Stimulated activated CD4-positive, alpha-beta T cell treated with anti-CD3 and anti-CD28 coated beads, Interleukin-2, amount 100 ng/mL, for 24 hours (primary cell): ENCODE data around the gene PKP3.
"Not testable (repeated sequence)": the region's sequence is repeated elsewhere in the genome, so short reads cannot be mapped to it uniquely, and the experiment has no call there.

Experiments
- DNase-seq, 2 donors: peaks; one replicate each; pipeline ENCODE4 v3.0.0-alpha.2; 2020

Gene PKP3

DNA sequence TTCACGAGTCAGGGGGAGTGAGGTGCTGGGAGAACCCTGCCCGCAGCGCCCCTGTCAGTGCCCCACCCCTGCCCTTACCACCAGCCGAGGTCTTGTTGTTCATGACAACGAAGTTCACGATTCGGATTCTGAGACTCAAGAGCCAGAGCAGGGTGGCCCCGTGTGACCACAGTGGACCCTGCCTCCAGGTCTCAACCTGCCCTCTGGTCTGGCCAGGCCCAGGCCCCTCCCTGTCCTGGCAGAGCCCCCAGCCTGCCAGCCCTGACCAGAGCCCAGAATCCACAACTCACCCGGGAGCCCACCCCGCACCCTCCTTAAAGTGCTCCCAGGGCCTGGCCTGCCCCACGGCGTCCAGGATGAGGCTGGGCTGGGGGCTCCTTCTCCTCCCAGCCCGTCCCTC lies 37.9 kb downstream of the PKP3 start:
- no peak for DNase-seq

DNA sequence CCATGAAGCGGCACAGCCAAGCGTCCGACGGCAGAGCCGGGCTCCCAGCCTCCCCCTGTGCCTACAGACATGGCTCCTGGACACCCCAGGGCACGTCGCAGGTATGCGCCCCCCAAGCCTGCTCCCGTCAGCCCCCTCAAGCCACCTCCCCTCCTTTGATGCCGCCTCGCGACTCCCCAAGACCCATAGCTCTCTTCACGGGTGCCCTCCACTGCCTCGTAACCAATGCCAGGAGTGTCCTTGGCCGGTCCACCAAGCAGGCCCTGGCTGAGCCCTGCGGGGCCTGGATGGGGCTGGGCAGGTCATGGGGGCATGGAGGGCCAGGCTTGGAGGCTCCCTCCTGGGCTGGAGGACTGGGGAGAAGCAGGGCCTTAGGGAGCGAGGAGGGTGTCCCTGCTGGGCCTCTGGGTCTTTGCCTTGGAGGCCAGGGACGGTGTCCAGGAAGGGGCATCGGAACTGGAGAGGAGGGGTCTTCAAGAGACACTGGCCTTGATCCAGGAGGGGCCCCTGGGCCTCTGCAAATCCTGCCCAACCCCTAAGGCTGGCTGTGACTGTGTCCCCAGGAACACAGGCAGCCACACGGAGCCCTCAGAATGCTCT lies 38.6 kb downstream of the PKP3 start:
- DNase-seq, result no peak

DNA sequence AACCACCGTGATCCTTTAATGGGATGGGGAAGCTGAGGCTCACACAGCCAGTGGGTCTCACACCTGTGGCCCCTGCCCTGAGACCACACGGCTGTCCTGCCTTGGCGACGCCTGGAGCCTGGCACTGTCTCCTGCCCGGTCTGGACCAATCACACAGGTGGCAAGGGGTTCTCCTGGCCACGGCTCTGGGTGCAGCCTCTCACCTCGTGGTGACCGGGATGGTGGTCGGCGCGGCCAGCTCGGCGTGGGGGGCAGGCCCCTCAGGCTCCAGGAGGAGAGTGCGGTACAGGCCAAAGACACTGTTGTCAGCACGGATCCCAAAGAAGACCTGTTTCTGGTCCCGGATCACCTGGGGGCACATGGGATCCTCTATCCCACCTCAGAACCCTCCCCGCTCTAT lies 39.1 kb downstream of the PKP3 start:
- no peak for DNase-seq

DNA sequence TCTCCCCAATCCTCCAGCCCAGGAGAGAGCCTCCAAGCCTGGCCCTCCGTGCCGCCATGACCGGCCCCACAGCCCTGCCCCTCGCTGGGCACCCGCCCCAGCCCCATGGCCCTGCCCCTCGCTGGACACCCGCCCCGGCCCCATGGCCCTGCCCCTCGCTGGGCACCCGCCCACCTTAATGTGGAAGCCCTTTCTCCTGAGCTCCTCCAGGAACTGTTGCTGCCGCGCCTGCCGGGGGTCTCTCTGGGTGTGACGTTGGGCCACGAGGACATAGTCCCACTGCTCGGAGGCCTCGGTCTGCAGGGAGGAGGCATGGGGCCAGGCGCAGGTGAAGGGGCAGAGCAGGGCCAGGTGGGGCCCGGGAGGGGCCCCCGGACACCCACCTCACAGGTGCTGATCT lies 39.6 kb downstream of the PKP3 start:
- DNase-seq, result no peak

DNA sequence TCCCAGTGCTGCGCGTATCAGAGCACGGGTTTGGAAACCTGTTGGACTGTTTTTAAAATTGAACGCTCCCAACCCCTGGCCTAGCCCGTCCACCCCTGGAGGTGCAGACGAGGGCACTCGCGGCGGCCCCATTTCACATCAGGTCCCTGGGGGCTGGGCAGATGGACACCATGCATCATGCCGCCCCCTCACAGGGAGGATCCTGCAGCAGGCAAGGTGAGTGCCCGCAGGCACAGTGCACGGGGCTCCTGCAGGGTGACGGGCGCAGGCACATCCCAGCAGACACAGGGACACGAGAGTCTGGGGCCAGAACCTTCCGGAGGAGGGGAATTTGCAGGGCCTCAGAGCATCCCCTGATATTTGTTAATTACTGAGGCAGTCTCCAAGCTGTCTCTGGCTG lies 40.5 kb downstream of the PKP3 start:
- no peak for DNase-seq

DNA sequence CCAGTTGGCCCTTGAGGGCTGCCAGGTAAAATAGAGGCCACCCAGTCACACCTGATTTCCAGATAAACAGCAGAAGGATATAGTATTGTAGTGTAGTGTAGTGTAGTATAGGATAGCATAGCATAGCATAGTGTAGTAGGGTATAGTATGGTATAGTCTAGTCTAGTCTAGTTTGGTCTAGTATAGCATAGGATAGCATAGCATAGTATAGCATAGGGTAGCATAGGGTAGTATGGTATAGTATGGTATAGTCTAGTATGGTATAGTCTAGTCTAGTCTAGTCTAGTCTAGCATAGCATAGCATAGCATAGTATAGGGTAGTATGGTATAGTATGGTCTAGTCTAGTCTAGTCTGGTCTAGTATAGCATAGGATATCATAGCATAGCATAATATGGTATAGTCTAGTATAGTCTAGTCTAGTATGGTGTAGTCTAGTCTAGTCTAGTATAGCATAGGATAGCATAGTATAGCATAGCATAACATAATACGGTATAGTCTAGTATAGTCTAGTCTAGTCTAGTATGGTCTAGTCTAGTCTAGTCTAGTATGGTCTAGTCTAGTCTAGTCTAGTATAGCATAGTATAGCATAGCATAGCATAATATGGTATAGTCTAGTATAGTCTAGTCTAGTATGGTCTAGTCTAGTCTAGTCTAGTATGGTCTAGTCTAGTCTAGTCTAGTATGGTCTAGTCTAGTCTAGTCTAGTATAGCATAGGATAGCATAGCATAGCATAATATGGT lies 41.2 kb downstream of the PKP3 start:
- not testable (repeated sequence) for DNase-seq

DNA sequence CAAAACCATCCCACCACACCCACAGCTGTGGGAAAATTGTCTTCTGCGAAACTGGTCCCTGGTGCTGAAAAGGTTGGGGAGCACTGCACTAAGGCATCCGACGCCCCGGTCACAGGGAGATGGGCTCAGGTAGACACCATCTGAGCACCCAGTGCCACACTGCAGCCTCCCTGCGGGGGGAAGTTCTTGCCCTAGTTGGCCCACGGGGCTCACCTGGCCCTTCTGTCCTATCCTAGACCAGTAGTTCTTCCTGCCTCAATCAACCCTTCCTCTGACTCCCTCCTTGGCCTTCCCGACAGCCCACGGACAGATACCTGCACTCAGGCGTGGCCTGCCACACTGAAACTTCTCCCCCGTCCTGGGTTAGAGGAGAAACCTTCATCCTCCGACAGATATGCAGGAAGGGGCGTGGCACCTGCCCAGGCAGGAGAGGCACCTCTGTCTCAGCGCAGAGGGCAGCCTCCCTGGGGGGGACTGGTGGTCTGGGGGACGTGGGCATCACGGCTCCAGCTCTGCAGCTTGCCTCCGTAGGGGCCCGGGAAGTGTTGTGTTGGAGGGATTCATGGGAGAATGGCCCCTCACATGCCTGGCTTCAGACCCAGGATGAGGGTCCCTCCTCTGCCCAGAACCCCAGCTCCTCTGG lies 43.3 kb downstream of the PKP3 start:
- DNase-seq, result no peak

DNA sequence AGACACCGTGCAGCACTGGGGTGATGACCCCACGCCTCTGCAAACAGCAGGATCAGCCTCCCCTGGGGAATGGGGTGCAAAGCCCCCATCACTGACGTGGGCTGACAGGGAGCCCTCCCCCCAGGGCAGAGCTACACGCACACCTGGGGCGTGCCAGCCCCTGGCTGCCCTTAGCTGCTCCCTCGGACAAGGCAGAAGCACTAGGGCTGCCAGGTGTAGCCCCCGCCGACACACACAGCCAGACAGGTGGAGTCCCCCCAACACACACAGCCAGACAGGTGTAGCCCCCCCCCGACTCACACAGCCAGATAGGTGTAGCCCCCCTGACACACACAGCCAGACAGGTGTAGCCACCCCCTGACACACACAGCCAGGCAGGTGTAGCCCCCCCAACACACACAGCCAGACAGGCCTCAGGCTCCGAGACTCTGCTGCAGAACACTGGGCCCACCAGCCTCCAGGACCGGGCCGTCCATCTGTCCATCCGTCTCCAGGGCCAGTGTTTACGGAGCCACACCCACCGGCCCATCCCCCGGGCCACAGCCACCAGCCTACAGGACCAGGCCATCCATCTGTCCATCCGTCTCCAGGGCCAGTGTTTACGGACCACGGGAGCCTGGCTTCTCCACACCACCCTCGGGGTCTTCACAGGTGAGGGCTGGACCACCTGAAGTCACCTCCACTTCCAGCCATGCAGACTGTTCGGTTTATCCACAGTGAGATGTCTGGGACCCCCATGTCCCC lies 44.3 kb downstream of the PKP3 start:
- no peak for DNase-seq

DNA sequence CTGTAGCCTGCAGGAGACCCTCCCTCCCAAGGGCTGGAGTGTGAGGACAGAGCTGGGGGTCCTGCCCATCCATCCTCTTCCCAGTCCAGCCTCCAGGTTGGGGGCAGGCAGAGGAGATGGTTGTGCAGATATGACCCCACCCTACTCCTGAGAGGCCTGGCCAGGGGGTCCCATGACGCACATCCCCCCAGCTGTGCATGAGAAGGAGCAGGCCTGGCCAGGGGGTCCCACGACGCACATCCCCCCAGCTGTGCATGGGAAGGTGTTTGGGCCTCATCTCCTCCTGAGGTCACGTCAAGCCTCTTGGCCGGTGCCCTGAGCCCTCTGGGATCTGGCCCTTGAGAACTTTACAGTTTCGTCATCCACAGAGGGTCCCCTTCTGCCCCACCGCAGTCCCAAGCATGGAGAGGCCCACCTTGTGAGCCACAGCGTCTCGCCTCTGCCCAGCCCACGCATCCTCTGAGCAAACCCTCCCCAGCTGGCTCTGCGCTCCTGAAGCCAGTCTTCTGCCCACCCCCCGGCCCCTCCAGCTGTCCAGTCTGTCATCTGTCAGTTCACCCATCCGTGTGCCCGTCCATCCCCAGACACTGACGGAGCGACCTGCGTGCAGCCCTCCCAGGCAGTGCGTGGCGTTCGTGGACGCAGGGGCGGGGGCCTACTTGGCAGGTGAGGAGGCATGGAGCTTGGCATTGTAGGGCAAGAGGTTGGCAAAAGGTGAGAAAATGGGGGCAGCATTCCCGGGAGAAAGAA lies 45.5 kb downstream of the PKP3 start:
- DNase-seq, result no peak

DNA sequence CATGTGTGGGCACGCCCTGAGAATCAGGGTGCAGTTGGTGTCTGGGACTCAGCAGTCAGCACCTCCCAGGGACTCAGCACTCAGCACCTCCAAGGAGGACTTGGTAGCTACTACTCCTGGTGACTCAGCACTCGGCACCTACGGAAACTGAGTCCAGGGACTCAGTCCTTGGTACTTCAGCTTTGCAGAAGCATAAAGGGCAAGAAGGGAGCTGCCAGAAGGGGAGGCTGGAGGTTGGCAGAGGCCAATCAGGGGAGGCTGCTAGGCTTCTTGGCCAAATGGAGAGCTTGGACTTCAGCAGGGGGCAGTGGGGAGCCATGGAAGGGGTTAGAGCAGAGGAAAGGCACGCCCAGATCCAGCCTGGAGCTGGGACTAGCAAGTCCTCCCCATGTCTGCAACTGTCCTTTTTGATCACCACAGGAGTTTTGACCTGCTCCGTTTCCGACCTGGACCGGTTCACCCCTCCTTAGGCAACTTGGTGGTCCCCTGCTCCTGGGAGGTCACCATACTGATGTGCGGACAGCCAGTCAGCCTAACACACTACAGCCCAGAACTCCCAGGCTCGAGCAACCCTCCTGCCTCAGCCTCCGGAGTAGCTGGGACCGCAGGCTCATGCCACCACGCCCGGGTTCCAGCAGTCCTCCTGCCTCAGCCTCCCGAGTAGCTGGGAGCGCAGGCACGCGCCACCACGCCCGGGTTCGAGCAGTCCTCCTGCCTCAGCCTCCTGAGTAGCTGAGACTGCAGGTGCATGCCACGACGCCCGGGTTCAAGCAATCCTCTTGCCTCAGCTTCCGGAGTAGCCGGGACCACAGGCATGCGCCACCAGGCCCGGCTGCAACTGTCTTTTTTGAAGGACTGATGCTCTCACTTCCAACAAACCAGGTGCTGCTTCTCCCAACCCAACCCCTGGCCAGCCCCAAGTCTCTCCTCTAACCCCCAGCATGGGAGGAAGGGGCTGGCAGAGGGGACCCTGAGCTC lies 46.3 kb downstream of the PKP3 start:
- no peak for DNase-seq

DNA sequence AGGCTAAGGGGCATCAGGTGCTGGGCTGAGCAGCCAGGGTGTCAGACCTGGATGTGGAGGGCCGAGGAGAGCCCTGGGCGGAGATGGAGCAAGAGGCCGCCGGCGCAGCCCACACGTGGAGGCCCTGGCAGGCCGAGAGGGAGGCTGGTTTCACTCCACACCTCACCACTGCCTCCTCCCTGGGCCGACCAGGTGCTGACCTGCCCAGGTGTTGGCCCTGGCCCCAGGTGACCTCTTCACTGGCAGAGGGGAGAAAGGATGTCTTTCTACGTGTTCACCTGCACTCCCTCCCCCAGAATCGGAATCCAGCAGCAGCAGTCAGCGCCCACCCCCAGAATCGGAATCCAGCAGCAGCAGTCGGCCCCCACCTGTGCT lies 47.0 kb downstream of the PKP3 start:
- DNase-seq, result no peak

DNA sequence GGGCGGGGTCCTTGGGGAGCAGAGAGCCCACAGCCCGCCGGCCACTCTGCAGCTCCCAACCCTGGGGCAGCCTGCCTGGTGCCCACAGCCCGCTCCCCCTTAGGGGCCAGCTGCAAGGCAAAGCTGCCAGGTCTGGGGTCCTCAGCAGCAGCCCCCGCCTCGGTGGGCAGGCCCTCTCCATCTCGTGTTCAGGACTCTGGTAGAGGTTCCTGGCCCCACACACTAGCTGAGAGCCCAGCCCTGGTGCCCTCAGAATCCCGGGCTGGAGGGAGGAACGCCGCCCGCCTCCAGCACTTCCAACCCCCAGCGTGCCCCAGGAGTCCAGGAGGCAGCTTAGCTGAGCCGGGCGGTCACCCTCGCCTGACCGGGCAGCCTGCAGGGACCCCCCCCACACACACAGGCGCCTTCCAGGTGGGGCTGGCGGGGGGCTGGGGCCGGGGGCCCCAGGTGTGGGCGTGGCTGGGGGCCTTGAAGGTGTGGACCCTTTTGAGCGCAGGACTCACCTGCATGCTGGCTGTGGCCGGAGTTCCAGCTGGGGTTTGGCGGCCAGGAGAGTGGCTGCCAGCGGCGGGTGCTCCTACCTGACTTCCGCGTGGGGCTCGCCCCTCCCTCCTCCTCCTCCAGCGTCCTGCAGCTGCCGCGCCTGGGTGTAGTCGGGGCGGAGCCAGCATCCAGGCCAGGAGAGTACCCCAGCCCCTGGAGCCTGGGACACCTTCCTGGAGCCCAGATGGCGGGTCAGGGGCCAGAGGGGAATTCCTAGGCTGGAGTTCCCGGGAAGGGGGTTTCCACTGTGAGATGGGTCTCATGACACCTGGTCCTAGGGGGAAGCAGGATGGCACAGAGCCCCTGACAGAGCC lies 47.6 kb downstream of the PKP3 start, which contains the start of gene ANO9:
Gene ANO9 (minus strand): TSS at position 594 of the 857 bp plus-strand sequence. CDS start 85 bp downstream, at position 509.
- DNase-seq, result peak; percentile 63 to 74

DNA sequence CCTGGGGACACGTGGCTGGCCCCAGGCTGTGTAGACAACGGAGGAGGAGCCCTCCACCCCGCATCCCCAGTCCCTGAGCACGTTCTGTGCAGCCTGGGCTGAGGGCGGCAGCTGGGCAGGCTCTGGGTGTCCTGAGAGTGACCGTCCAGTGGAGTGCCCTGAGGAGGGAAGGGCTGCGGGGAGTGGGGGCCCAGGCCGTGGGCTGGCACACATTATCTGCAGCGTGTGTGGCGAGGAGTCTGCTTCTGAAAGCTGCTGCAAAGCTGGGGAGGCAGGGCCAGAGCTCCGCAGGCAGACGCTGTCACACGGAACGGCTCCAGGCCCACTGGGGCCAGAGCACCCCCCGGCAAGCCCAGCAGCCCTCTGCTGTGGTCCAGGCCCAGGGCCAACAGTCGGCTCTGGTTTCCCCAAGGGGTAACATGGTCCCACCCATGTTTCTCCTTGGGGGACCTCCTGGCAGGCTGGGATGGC lies 48.6 kb downstream of the PKP3 start:
- no peak for DNase-seq

DNA sequence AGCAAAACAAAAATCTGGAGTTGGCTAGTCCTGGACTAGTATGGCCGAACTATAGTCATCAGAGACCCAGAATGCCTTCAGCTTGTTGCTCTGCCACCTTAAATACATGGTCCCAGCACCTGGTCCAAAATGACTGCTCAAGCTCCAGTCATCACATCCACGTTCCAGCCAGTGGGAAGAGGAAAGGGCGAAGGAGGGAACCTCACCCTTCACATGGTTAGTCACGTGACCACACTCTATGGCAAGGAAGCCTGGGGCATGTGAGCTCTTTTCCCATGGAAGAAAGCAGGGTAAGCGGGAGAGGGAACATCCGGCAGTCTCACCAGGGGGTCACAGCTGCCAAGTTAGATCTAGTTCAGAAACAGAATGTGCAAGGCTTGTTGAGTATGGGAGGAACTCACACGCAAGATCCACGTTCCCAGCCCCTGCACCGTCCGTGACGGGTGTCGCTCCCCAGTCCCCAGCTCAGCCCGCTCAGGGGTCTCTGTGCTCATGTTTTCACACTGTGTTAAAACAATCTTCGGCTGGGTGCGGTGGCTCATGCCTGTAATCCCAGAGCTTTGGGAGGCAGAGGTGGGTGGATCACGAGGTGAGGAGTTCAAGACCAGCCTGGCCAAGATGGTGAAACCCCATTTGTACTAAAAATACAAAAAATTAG lies 49.7 kb downstream of the PKP3 start:
- DNase-seq, result no peak

DNA sequence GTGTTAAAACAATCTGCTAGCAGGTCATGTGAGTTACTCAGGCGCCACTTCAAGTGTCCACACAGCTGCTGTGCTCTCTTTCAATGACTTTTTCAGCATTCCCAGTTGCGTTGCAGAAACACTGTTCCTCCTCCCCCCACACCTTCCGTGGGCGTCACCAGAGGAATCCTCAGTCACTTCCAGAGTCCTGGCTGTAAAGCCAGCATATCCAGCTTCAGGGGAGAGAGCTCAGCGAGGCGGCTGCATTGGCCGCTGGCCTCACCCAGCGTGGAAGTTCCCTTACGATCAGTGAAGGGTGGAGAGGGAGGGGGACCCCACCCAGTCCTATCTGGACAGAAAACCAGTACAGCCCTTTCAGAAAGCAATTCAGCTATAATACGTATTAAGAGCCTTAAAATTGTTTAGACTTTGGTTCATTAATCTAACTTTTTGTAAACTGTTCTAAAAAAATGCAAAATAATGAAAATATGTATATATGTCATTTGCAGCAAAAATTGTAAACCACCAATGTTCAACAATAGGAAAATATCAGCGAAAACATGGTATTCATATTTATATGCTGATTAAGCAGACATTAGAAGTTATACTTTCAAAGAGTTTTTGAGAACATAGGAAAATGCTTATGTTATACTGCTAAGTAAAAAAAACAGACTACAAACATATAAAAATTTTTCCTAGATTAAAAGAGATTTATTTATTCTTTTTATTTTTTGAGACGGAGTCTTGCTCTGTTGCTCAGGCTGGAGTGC lies 50.6 kb downstream of the PKP3 start:
- no peak for DNase-seq

DNA sequence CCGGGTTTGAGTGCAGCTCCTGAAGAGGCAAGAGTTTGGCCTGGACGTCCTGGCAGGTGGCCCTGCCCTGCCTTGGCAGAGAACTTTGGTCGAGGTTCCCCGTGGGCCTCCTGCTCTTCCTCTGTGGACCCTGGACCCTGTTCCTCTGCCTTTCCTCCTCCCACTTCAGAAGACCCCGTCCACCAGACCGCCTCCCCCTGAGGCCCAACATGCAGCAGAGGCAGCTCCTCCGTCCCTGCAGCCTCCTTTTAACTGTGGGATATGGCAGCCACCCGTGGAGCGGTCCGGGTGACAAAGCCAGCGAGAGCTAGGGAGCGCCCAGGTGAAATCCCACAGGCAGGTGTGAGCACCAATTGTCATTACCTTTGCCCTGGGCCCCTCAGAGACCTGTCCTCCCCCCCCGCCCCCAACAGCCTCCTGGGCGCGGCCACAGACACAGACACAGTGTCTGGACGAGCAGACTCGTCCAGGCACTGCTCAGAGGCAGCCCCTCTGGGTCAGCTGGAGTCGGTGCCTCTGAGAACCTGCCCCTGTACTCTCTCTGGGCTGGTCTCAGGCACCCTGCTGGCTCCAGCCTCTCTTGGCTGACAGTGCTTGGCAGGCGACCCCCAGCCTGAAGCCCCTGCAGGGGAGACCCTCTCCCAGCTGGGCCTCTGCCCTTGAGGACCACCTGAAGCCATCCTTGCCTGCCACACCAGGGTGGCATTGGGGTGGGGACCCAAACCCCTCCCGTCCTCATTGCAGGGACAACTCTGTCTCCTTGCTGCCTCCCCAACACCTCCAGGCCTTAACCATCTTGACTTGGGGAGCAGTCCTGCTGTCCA lies 52.0 kb downstream of the PKP3 start:
- DNase-seq, result no peak

DNA sequence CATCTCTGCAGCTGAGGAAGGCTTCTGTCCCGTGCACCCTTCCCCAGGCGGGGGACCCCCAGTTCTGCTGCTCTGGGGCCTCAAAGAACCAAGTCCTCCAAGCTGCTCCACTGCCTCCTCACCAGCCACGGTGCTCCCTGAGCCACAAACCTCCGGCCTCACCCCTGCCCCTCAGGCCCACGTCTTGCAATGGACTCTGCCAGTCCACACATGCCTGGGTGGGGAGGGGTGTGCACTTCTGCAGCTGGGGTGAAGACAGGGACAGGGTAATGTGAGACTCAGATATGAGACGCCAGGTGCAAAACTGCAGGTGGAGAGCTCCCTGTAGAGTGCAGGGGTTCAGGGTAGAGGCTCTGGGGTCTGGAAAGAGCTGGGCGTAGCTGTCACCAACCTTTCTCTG lies 52.9 kb downstream of the PKP3 start:
- DNase-seq, result no peak
